Sigmoid colon (tissue), 7 donors: ENCODE results near the gene CR1. TPM values are rescaled to one million over a fixed set of nuclear protein-coding genes. Genes with fewer than 3 reads are reported as not detected.
"Not testable (repeated sequence)": the region's sequence is repeated elsewhere in the genome, so short reads cannot be mapped to it uniquely, and the experiment has no call there.

Source experiments
- DNase-seq: peaks from one replicate; pipeline ENCODE4 v3.0.0-alpha.2; 2019
- H3K27ac ChIP-seq, 4 donors: fragments of 200-600 bp; sonication (generic); one replicate each; pipeline ENCODE4 v1.5.1; 2016 to 2019; ENCODE audit warnings: mild to moderate bottlenecking in 1 of 4
- H3K27me3 ChIP-seq, 3 donors: fragments of 200-600 bp; sonication (generic); one replicate each; pipeline ENCODE4 v1.5.1; 2019; ENCODE audit warnings: mild to moderate bottlenecking in 1 of 3
- H3K36me3 ChIP-seq, 4 donors: fragments of 200-600 bp; sonication (generic); one replicate each; pipeline ENCODE4 v1.5.1; 2016 to 2019
- H3K4me1 ChIP-seq, 4 donors: fragments of 200-600 bp; sonication (generic); one replicate each; pipeline ENCODE4 v1.5.1; 2017 to 2019
- H3K4me3 ChIP-seq, 4 donors: fragments of 200-600 bp; sonication (generic); one replicate each; pipeline ENCODE4 v1.5.1; 2017 to 2019; ENCODE audit warnings: mild to moderate bottlenecking in 2 of 4, moderate library complexity in 1 of 4
- H3K9me3 ChIP-seq, 4 donors: fragments of 200-600 bp in 3 of 4; sonication (generic) in 3 of 4; one replicate each; pipeline versions ENCODE4 v1.5.1 to v1.6.1; 2013 to 2019
- EP300 ChIP-seq, 4 donors: sonication (generic); formaldehyde crosslinking; IDR thresholded peaks; one replicate each; pipeline ENCODE4 v1.6.1; 2017; ENCODE audit warnings: antibody characterized with exemption in 4 of 4
- POLR2A ChIP-seq, 2 donors: fragments of 450-650 bp; IDR thresholded peaks; one replicate each; pipeline ENCODE4 v1.6.1; 2016; ENCODE audit warnings: antibody characterized with exemption in 2 of 2, mild to moderate bottlenecking in 2 of 2, moderate library complexity in 2 of 2
- POLR2AphosphoS5 ChIP-seq, 4 donors: sonication (generic); formaldehyde crosslinking; IDR thresholded peaks; one replicate each; pipeline ENCODE4 v1.6.1; 2017; ENCODE audit warnings: antibody characterized with exemption in 4 of 4
- WGBS, 2 donors: extraction: QIAGEN DNeasy Blood & Tissue Kit; methylation state at CpG; one replicate each; pipeline ENCODE4 v1.1.7; 2013; 5-methylcytosine and 5-hydroxymethylcytosine counted together
- intact Hi-C: fragments of 100-400 bp; cut with DNase I; formaldehyde crosslinking; loops from one replicate; pipeline ENCODE4 v1.15.1; 2023
- polyA plus RNA-seq, 3 donors: library from polyadenylated mRNA; stranded (reverse); fragments of 200-250 nt; gene quantifications; one replicate each; pipeline ENCODE4 v1.2.3, GENCODE V29; 2013
- total RNA-seq, 4 donors: library from RNA; depleted of rRNA; stranded (reverse); fragments of >200 nt; gene quantifications; one replicate each; pipeline ENCODE4 v1.1.0, GENCODE V29; 2016
- TF ChIP-seq, protein P1 (sequence below), 4 experiments: fragments of 450-650 bp in 3 of 4; fragments of 200-600 bp in 1 of 4; IDR thresholded peaks; one replicate each; pipeline ENCODE4 v1.5.1; 2016 to 2019; ENCODE audit warnings: antibody characterized with exemption in 4 of 4, mild to moderate bottlenecking in 3 of 4, moderate library complexity in 2 of 4
- donor health status: healthy with polysubstance abuse.
- donor health status: Bipolar disorder and iron deficiency.
- donor health status: healthy.

The CR1 gene
- total and polyA plus RNA-seq, 7 donors = 0.46 to 11.5 (median 5.8) TPM

DNA sequence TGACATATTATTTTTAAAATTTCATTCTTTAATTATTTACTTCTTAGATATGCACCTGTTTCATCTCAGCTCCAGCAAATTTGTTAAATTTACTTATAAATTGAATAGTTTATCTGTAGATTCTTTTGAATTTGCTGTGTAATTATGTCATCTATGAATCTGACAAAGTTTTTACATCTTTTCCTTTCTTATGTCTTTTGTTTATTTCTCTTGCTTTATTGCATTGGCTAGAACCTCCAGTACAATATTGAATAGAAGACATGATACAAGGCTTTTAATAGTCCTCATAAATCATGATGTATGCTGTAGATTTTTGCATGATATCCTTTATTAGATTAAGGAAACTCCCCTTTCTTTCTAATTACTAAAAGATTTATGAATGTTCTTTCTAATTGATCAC lies 20.8 kb downstream of the CR1 start:
- intact Hi-C loops = no loop called here
- no peak for TF ChIP-seq EP300 (IDR thresholded peaks at IDR 0.05)
- Histone ChIP-seq H3K27me3 (no peaks in the 10 kb centered on the region), H3K36me3 (no peaks in the 10 kb centered on the region), H3K9me3 (peaks cover 0 to 1% (median 0%) of the 10 kb centered on the region in 4 donors), H3K4me3 (no peak overlapping the region), H3K27ac (no peak overlapping the region), H3K4me1 (no peaks in the 10 kb centered on the region)
- no peak for DNase-seq

DNA sequence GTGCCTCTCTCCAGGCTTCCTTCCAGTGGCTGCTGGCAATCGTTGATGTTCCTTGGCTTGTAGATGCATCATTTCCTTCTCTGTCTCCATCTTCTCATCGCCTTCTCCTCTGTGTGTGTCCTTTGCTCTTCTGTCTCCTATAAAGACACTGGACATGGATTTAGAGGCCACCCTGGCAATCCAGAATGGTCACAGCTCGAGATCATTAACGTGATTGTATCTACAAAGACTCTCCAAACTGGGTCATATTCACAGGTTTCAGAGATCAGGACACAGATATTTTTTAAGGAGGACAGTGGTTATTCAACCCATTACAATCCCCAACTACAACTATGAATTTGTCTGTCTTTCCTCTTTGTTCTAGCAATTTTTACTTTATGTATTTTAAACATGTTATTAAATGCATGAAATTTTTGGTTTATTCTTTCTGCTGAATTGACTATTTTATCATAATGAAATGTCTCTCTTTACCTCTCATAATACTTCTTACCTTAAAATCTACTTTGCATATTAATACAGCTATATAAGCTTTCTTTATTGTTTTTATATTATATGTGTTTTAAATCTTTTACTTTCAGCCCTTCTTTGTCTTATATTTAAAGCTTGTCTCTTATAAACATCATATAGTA lies 22.8 kb downstream of the CR1 start:
- H3K4me1 ChIP-seq = no peaks in the 10 kb centered on the region
- intact Hi-C loops = no loop called here
- H3K27me3 ChIP-seq = no peaks in the 10 kb centered on the region
- H3K9me3 ChIP-seq = peaks cover 0 to 1% (median 0%) of the 10 kb centered on the region in 4 donors
- H3K4me3 ChIP-seq = no peak overlapping the region
- 70 to 78% methylated on average over 4 of the region's 4 CpGs for WGBS, 2 donors
- TF ChIP-seq, protein P1, sequence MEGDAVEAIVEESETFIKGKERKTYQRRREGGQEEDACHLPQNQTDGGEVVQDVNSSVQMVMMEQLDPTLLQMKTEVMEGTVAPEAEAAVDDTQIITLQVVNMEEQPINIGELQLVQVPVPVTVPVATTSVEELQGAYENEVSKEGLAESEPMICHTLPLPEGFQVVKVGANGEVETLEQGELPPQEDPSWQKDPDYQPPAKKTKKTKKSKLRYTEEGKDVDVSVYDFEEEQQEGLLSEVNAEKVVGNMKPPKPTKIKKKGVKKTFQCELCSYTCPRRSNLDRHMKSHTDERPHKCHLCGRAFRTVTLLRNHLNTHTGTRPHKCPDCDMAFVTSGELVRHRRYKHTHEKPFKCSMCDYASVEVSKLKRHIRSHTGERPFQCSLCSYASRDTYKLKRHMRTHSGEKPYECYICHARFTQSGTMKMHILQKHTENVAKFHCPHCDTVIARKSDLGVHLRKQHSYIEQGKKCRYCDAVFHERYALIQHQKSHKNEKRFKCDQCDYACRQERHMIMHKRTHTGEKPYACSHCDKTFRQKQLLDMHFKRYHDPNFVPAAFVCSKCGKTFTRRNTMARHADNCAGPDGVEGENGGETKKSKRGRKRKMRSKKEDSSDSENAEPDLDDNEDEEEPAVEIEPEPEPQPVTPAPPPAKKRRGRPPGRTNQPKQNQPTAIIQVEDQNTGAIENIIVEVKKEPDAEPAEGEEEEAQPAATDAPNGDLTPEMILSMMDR (IDR thresholded peaks at IDR 0.05) = no peak
- TF ChIP-seq EP300 (IDR thresholded peaks at IDR 0.05) (no peak), POLR2A (IDR thresholded peaks at IDR 0.05) (no peak), POLR2AphosphoS5 (IDR thresholded peaks at IDR 0.05) (no peak)
- H3K36me3 ChIP-seq = no peaks in the 10 kb centered on the region
- H3K27ac ChIP-seq = no peak overlapping the region
- no peak for DNase-seq

DNA sequence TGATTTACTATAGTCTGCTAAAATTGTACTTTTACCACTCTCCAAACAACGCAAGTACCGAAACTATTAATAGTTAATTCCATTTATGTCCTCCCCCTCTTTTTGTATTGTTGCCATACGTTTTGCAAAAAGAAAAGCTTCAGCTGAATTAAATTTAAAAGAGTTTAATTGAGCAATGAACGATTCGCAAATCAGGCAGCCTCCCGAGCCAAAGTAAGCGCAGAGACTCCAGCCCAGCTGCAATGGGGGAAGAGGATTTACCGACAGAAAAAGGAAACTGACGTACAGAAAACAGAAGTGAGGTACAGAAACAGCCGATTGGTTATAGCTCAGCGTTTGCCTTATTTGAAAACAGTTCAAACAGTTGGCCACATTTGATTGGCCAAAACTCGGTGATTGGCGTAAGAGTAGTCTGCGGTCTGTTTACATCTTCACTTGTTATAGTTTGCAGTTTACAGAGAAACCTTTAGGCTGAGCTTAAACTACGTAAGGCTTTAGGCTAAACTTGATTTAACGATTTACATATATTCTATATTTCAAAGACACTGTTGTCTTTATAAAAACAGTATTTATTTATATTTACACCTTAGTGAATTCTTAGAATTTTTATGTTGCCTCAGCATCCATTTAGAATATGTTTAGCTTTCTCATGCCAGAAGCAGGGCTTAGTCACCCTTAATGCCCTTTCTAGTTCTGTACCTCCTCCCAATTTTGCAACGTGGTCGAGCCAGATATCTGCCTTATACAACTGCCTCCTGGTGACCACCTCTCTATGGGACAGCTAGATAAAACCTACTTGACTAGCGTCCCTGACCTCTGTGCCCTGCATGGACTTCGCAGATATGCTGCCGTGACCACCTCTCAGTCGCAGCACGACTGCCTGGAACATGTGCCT lies 23.8 kb downstream of the CR1 start:
- Histone ChIP-seq H3K9me3 (peaks cover 0 to 1% (median 0%) of the 10 kb centered on the region in 4 donors), H3K27ac (no peak overlapping the region), H3K36me3 (no peaks in the 10 kb centered on the region), H3K4me1 (no peaks in the 10 kb centered on the region), H3K27me3 (no peaks in the 10 kb centered on the region), H3K4me3 (no peak overlapping the region)
- DNase-seq = no peak
- intact Hi-C loops = no loop called here
- TF ChIP-seq, protein P1 (IDR thresholded peaks at IDR 0.05) = no peak
- TF ChIP-seq POLR2AphosphoS5 (IDR thresholded peaks at IDR 0.05) (no peak), POLR2A (IDR thresholded peaks at IDR 0.05) (no peak), EP300 (IDR thresholded peaks at IDR 0.05) (no peak)
- 83 to 84% methylated on average over 23 of the region's 23 CpGs for WGBS, 2 donors

DNA sequence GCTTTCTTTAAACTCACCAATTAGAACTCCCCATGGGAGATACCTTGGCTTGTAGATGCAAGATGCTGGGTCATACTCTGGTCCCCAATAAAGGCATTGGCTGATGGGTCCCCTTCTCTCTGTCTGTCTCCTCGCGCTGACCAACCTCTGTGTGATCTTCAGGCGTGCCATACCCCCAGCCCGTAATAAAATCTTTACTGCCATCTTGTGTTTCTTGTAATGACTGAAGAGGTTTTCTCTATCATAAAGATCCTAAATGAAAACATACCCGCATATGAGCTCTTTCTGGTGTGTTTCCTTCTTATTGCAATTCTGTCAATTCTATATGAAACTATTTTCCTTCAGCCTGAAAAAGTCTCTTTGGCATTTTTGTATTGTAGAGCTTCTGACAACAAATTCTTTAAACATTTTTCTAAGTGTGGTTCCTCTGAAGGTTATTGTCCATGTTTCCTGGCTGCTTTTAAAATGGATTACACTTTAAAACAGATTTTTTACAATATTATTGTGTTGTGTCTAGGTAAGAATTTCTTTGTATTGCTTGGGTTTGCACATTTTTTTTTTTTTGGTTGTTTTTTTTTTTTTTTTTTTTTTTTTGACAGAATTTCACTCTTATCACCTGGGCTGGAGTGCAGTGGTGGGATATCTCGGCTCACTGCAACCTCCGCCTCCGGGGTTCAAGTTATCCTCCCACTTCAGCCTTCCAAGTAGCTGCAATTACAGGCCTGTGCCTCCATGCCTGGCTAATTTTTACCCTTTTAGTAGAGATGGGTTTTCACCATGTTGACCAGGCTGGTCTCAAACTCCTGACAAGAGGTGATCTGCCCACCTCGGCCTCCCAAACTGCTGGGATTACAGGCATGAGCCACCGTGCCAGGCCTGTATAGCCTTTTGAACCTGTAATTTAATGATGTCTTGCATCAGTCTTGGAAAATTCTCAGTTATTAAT lies 24.7 kb downstream of the CR1 start:
- intact Hi-C loops, H3K9me3 ChIP-seq, H3K4me1 ChIP-seq, H3K4me3 ChIP-seq, H3K36me3 ChIP-seq, H3K27ac ChIP-seq, H3K27me3 ChIP-seq, DNase-seq: not testable (repeated sequence)
- WGBS, 2 donors = 72 to 85% methylated on average over 10 of the region's 10 CpGs

DNA sequence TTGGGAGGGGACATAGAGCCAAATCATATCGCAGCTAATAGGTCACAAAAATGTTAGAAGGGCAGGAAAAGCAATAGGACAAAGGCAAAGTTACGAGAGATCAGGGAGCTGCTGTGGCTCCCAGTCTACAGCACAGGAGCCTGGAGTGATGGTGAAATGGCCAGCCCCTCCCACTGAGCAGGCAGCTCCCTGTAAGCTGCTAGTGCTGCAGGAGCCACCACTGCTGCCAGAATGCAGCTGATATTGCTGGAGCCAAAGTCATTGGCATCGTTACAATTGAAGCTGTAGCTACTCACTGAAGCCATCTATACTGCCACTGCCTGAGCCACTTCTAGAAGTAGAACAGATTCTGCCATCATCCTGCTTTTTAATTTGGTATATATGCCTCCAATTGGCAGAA lies 29.3 kb downstream of the CR1 start:
- intact Hi-C loops = not testable (repeated sequence)

DNA sequence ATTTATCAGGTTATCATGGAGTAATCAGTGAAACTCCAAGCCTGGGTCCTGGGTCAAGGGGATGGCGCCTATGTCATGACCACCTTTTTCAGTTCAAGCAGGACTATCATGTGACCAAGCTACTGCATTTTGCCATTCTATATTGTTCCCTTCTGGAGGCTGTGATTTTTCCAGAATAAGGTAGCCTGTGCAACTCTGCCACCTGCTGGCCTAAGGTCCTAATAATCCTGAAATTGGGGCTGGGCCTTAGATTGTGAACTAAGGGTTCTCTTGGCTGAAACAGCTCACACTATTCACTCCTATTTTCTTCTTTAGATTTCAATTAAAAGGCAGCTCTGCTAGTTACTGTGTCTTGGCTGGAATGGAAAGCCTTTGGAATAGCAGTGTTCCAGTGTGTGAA lies 32.4 kb downstream of the CR1 start:
- H3K27me3 ChIP-seq, H3K9me3 ChIP-seq, intact Hi-C loops, H3K4me3 ChIP-seq, DNase-seq, H3K36me3 ChIP-seq, H3K4me1 ChIP-seq, H3K27ac ChIP-seq: not testable (repeated sequence)
- WGBS, 2 donors = no CpG with 5 or more reads among the region's 1 CpG

More for the DNA sequence above, 29.3 kb downstream of the CR1 start:
- 71 to 77% methylated on average over 2 of the region's 3 CpGs for WGBS, 2 donors
- H3K9me3 ChIP-seq, DNase-seq, H3K27ac ChIP-seq, H3K4me1 ChIP-seq, H3K27me3 ChIP-seq, H3K4me3 ChIP-seq, H3K36me3 ChIP-seq: not testable (repeated sequence)

DNA sequence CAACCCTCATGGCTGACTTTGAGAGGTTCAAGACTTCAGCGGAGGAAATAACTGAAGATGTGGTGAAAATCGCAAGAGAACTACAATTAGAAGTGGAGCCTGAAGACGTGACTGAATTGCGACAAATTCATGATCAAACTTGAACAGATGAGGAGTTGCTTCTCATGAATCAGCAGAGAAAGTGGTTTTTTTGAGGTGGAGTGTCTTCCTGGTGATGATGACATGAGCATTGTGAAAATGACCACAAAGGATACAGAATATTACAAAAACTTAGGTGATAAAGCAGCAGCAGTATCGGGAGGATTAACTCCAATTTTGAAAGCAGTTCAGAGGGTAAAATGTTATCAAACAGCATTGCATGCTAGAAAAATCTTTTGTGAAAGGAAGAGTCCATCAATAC lies 40.3 kb downstream of the CR1 start:
- H3K4me3 ChIP-seq, H3K4me1 ChIP-seq, H3K9me3 ChIP-seq, intact Hi-C loops, DNase-seq, H3K36me3 ChIP-seq, H3K27me3 ChIP-seq, H3K27ac ChIP-seq: not testable (repeated sequence)
- WGBS, 2 donors = no CpG with 5 or more reads among the region's 5 CpGs

DNA sequence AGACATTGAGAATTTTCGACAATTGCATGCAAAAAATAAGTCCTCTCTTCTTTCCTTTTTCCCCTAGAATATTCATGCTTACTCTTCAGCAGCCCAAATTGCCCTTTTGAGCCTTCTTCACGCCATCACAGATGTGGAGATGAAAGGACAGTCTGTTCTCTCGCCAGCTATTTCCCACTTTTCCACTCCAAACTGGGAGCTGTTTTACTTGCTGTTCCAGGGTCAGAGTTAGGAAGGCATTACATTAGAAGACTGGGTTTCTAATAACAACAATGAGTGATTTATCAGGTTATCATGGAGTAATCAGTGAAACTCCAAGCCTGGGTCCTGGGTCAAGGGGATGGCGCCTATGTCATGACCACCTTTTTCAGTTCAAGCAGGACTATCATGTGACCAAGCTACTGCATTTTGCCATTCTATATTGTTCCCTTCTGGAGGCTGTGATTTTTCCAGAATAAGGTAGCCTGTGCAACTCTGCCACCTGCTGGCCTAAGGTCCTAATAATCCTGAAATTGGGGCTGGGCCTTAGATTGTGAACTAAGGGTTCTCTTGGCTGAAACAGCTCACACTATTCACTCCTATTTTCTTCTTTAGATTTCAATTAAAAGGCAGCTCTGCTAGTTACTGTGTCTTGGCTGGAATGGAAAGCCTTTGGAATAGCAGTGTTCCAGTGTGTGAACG lies 50.9 kb downstream of the CR1 start:
- H3K27me3 ChIP-seq, H3K27ac ChIP-seq, H3K9me3 ChIP-seq, DNase-seq, H3K36me3 ChIP-seq, intact Hi-C loops, H3K4me3 ChIP-seq, H3K4me1 ChIP-seq: not testable (repeated sequence)
- no CpG with 5 or more reads among the region's 5 CpGs for WGBS, 2 donors

DNA sequence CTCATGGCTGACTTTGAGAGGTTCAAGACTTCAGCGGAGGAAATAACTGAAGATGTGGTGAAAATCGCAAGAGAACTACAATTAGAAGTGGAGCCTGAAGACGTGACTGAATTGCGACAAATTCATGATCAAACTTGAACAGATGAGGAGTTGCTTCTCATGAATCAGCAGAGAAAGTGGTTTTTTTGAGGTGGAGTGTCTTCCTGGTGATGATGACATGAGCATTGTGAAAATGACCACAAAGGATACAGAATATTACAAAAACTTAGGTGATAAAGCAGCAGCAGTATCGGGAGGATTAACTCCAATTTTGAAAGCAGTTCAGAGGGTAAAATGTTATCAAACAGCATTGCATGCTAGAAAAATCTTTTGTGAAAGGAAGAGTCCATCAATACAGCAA lies 58.9 kb downstream of the CR1 start:
- H3K27me3 ChIP-seq, intact Hi-C loops, H3K36me3 ChIP-seq, H3K4me1 ChIP-seq, H3K9me3 ChIP-seq, DNase-seq, H3K27ac ChIP-seq, H3K4me3 ChIP-seq: not testable (repeated sequence)
- no CpG with 5 or more reads among the region's 5 CpGs for WGBS, 2 donors
